CD1c-positive myeloid dendritic cell (primary cell): ENCODE data around the gene DCXR.

Experiments
- DNase-seq: peaks from one replicate; pipeline ENCODE4 v3.0.0-alpha.2; 2016; ENCODE audit errors: extremely low spot score

Gene DCXR

DNA sequence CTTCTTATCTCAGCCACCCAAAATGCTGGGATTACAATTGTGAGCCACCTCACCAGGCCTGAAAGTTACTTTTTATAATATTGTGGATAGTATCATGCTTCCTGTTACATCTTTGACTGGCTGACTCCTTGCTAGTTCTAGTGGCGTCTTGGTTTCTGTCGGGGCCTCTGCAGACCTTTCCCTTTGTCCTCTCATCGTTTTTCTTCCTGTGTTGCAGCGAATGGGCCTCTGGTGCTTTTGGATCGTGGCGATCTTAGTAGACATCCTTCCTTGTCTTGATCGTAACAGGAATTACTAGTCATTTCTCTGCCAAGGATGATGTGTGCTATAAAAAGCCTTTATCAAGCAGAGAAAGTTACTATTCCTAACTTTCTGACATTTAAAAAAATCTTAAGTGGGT is 39.3 kb downstream of the DCXR start:
- DNase-seq: no peak

DNA sequence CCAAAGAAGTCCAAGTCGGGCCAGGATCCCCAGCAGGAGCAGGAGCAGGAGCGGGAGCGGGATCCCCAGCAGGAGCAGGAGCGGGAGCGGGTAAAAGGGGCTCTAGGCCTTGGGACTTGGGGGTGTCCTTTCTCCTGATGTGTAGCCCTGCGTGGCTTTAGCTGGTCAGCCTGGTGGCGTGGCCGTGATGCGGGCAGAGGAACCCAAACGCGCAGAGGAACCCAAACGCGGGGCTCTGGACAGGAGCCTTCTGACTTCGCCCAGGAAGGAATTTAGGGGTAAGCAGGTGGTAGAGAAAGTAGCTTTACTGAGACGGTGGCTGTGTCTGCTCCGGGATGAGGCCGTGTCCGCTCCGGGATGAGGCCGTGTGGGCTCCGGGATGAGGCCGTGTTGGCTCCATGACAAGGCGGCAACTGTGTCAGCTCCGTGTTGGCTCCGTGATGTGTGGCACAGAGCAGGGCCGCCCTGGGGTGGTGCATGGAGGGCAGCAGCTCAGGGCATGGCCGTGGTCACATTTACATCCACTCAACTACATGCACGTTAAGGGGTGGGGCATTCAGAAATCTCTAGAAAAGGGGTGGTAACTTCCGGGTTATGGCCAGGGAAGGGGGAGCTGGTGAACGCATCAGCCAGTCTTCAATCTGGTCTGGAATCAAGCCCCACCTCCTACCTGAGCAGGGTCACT is 40.6 kb downstream of the DCXR start:
- no peak for DNase-seq

DNA sequence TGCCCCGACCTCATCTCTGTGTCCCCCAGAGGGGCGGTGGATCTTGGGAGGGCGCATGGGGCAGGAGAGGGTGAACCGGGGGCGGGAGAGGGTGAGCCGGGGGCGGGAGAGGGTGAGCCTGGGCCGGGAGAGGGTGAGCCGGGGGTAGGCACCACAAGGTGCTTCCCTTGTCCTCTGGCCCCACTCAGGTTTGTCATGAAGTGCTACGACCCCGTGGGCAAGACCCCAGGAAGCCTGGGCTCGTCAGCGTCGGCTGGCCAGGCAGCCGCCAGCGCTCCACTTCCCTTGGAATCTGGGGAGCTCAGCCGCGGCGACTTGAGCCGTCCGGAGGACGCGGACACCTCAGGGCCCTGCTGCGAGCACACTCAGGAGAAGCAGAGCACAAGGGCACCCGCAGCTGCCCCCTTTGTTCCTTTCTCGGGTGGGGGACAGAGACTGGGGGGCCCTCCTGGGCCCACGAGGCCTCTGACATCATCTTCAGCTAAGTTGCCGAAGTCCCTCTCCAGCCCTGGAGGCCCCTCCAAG is 41.2 kb downstream of the DCXR start:
- no peak for DNase-seq

DNA sequence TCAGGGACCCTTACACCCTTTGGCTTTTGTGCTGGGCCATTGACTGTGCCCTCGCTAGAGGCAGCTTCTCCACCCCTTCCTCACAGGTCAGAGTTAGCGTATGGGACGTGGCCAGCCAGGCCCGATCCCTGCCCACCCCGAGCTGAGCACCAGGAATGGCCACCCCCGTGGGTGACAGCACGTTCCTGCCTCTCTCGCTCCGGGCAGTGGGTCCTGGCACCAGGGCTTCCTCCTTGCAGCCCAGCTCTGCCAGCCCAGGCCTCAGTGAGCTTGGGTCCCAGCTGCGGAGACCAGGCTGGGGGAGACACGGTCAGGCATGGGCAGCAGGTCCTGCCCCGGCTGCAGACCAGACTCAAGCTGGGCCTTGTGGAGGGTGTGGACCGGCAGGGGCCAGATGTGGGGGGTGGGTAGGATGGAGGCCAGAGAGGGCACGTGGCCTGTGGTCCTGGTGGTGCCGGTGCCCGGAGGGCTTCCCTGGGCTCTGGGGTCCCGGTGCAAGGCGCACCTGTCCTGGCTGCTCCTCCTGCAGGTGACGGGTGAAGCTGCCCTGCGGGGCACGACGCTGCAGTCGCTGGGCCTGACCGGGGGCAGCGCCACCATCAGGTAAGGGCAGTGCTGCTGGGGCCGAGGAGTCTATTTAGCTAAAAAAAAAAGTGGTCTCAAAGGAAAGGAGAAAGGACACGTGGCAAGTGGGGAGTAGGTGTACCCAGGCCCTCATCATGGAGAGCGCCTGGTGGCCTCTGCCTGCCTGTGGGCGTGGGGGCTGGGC is 41.9 kb downstream of the DCXR start:
- no peak for DNase-seq

DNA sequence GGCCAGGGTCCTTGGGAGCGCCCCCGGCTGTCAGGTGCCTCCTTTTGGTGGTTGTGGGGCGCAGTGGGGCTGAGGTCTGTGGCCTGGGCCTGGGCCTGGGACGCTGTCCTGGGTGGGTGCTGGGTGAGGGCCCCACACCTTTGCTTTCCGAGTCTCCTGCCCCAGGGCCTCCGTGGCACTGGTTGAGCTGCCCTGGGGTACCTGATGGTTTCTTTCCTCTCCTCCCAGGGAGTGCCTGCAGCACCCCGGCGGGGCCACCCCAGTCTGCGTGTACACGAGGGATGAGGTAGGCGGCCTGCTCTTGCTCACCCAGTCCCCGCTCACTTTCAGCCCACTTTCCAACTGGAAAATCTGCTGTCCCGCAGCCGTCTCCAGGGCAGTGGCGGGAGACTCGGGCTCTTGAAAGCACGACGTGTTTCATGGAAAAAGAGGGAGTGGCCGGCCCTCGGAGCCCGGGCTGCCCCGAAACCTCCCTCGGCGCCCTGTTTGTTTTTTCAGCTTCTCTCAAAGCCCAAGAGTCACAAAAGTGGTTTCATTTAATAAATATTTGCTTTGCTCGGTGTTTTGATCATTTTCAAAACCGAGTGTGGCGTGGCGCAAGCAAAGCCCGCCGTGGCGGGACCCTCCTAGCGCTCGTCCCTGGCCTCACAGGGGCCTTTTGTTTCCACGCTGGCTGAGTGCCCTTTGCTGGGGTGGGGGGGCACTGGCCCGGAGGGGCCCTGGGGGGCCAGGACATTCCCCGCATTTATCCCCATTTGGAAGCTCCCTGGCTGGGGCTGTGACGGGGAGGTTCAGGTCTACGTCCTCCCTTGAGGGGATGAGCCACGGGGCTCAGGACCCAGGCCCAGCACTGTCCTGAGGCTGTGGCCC is 42.7 kb downstream of the DCXR start:
- no peak for DNase-seq

DNA sequence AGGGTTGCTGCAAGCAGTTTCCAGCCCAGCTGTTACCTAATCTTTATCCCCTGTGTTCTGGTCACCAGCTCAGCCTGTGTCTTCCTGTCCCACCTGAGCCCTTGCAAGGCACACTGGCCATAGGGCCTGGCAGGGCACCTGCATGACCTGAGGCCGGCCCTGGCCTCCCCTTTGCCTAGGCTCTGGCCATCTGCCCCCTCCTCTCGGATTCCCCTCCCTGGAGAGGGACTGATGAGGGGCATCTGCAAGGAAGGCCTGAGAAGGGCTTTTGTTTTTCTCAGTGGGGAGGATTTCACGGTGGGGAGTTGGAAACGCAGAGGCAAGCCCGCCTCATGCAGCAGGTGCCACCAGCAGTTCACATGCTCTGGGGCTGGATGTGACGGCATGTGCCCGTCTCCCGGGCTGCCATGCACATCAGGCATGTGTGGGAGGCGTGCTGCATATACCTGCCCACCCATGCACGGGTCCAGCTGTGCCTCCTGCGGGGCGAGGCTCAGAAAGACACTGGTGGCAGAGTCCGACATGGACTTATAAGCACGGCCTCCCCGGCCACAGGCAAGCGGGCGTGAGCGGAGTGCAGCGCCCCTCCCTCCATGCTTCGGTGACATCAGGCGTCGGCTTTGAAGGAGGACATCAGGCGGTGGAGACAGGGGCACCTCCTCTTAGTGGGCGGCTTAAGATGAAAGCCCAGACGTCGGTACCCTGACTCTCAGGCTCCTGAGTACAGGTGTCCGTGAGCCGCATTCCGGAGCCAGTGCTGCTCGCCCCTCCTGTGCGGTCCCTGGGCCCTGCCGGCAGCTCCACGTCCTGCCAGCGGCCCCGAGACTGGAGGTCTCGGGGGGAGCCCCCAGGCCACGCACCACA is 43.5 kb downstream of the DCXR start:
- no peak for DNase-seq

DNA sequence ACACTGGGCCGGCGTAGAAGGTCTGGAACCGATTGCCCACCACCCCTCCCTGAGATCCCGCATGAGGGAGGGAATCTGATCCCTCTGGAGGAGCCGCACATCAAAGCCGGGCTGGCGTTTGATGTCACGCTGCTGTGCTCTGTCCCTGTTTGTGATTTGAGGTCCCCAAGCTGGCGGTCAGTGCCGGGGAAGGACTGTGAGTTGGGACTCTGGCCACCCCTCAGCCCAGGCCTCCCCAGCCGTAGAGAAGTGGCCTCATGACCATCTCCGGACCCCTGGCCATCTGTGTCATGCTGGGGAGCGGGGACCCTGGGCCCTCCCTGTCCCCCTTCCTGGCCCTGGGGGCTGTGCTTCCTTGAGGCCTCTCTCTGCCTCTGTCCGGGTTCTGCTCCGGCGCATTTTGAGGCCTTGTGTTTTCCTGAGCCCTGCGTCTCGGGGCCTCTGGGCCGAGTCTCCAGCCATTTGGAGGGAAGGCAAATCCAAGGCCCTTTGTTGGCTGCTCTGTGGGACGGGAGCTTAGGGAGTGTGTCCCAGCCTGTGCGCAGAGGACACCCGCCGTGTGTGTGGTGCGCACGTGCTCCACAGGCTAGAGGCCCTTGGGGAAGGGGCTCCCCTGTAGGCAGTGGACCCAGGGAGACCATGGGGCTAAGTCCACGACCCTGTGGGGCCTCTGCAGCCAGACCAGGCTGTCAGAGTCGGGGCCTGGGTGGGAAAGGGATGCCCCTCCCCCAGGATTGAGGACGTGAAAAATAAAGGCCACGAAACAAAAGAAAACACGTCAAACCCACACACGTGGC is 45.0 kb downstream of the DCXR start:
- DNase-seq: no peak

DNA sequence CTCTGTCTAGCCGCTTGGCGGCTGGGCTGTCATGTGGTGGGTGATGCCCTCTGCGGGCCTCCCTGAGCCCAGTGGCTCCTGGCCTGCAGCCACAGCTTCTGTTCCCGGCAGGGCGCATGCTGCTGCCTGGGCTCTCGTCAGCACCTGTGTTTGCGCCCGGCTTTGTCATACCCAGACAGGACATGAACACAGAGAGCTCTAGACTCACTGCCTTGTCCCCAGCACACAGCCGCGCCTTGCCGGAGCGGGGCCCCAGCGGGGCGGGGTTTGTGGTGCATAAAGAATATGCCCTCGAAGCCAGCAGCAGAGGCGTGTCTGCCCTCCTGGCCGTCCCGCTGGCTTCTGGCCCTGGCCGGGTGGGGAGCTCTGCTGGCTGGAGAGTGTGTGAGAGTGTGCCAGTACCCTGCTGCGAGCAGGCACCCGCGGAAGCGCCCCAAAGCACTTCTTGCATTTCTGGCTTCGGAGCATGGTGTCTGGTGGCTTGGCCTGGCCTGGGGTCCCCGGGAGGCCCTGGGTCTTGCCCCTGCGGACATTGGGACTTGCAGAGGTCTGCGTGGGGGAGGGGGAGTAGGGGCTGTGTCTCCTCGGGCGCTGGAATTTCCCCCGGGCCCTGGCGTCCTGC is 45.7 kb downstream of the DCXR start:
- no peak for DNase-seq

DNA sequence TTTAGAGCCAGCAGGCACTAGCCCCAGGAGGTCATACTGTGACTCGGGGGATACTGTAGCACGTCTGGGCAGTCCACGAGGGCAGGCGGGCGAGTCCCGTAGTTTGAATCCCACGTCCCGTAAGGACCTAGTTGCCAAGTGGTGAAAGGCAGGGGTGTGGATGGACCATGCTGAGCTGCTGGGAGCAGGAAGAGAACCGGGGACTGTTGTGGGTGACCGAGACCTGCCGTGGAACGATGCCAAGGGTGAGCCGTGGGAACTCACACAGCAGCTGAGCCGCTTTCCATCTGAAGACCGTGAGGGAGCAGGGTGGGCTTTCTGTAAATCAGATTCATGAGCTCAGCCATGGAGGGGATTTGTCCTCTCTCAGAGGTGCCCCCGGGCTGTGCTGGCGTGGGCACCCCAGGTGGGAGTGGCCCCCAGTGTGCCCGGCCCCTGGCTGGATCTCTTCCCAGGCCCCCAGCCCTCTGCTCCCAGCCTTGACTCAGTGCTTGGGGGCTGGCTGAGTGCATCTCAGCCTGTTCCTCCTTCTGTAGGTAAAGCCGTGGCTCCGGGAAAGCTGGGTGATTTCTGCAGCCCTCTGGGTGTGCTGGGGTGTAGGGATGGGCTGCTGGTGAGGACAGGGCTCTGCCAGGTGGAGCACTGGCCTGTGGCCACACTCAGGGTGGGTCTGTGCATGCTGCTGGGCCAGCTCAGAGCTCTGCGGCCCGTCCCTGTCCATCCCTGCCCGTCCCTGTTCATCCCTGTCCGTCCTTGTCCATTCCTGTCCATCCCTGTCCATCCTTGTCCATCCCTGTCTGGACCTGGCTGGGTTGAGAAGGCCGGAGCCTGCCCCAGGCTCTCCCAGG is 46.4 kb downstream of the DCXR start:
- DNase-seq: no peak

DNA sequence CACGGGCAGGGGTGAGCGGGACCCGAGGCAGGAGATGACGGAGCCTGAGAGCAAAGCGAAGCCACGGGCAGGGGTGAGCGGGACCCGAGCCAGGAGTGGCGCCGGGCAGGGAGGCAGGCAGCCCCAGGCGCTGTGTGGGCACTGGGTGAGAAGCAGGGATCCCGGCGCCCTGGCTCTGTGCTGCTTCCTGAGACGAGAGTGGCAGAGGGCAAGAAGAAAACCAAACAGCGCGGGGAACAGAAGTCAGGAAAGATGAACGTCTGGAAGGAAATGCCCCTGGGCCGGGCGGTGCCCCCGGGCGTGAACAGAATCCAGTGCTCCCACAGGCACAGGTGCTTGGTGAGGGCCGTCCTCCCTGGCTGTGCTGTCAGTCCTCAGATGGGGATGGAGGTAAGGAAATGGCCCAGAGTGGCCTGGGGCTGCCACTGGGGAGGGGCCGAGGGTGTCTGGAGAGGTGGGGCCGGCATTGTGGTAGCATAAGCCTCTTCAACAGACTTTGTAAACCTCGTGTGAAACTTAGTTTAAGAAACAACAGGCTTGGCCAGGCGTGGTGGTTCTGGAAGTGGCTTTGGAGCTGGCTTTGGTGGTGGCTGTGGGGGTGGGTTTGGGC is 50.2 kb downstream of the DCXR start:
- no peak for DNase-seq

DNA sequence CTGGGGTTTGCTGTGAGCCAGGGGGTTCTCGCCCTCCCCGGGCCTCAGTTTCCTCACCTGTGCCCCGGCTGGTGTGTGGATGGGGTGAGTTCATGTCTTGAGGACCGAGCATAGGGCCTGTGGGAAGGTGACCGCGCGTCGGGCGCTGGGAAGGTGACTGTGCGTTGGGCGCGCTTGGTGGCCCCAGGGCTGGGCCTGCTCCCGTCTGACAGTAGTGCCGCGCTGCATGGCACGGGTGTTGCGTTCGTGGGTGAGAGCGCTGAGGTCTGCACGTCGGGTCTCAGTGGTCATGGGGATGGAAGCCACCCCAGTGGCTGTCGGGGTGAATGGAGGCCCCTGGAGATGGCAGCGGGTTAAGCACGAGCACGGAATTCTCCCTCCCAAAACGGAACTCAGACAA is 50.9 kb downstream of the DCXR start:
- DNase-seq: no peak
